Measurements from ENCODE around the gene PIK3R1. TPM values are rescaled to one million over a fixed set of nuclear protein-coding genes. Genes with fewer than 3 reads are reported as not detected.

PIK3R1 gene
- total and polyA plus RNA-seq, 10 of the 15 experiments (the other 5 are each of a cell fraction or from before 2014, with no cell fraction given) = 7.8 to 38.4 (median 15.7) TPM

DNA sequence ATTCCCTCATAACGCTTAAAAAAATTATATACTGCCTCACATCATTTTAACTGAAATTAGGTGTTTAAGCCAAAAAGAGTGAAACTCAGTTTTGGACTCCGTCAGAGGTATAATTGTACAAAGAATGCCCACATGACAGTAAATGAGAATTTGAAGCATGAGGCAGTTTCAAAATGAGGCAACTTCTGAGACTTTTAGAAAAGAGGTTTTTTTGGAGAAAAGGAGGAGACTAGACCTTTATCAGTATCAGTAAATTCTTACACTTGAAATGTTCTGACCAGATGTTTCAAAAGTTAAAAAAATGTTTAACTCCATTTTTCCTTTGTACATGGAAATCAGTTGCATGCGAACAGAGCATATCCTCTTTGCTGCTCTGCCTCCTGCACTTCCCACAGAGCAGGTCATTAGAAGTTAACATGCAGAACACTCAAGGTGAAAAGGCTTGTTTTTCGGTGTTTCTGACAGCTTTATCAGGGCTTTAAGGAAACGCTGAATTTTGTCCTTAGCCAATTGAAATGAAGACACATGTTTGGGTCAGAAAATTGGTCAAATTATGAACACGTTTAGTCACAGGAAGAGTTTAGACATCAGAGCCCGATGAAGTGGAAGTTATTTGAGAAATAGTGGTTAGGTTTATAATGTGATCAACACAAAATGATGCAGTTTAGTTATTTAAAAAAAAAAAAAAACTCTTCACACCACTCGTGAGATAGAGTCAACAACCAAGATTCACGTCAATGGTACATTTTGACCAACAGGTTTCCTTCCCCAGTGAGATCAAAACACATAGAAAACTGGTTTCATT is 59.5 kb downstream of the PIK3R1 start (continued):
- TF ChIP-seq, protein P1, sequence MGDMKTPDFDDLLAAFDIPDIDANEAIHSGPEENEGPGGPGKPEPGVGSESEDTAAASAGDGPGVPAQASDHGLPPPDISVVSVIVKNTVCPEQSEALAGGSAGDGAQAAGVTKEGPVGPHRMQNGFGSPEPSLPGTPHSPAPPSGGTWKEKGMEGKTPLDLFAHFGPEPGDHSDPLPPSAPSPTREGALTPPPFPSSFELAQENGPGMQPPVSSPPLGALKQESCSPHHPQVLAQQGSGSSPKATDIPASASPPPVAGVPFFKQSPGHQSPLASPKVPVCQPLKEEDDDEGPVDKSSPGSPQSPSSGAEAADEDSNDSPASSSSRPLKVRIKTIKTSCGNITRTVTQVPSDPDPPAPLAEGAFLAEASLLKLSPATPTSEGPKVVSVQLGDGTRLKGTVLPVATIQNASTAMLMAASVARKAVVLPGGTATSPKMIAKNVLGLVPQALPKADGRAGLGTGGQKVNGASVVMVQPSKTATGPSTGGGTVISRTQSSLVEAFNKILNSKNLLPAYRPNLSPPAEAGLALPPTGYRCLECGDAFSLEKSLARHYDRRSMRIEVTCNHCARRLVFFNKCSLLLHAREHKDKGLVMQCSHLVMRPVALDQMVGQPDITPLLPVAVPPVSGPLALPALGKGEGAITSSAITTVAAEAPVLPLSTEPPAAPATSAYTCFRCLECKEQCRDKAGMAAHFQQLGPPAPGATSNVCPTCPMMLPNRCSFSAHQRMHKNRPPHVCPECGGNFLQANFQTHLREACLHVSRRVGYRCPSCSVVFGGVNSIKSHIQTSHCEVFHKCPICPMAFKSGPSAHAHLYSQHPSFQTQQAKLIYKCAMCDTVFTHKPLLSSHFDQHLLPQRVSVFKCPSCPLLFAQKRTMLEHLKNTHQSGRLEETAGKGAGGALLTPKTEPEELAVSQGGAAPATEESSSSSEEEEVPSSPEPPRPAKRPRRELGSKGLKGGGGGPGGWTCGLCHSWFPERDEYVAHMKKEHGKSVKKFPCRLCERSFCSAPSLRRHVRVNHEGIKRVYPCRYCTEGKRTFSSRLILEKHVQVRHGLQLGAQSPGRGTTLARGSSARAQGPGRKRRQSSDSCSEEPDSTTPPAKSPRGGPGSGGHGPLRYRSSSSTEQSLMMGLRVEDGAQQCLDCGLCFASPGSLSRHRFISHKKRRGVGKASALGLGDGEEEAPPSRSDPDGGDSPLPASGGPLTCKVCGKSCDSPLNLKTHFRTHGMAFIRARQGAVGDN (IDR thresholded peaks at IDR 0.05) = peak; percentile 19; the same call in 1 of the 2 replicates
- no peak for TF ChIP-seq PAX8 (IDR thresholded peaks at IDR 0.05)
- no peak for TF ChIP-seq TBL1XR1 (IDR thresholded peaks at IDR 0.05; ENCODE audit: low read depth, low read length)
- TF ChIP-seq HDAC2 (IDR thresholded peaks at IDR 0.05) = no peak
- no peak for TF ChIP-seq IRF5 (IDR thresholded peaks at IDR 0.05; ENCODE audit: borderline replicate concordance)
- TF ChIP-seq RAD21 (IDR thresholded peaks at IDR 0.05; ENCODE audit: insufficient read depth, low read depth, low read length) = no peak
- TF ChIP-seq CEBPB (IDR thresholded peaks at IDR 0.05; ENCODE audit: borderline replicate concordance in 1 of 2, low read depth in 2 of 2, low read length in 2 of 2) = 0 out of 4 replicates have a peak, but pooled peaks of 1 of the 2 experiments have one; percentile 48
- TF ChIP-seq PBX3 (IDR thresholded peaks at IDR 0.05; ENCODE audit: insufficient replicate concordance, low read depth, low read length) = no peak
- no peak for TF ChIP-seq EZH2 (IDR thresholded peaks at IDR 0.05; ENCODE audit: borderline replicate concordance, control insufficient read depth, low read depth, low read length)
- TF ChIP-seq, protein P2, sequence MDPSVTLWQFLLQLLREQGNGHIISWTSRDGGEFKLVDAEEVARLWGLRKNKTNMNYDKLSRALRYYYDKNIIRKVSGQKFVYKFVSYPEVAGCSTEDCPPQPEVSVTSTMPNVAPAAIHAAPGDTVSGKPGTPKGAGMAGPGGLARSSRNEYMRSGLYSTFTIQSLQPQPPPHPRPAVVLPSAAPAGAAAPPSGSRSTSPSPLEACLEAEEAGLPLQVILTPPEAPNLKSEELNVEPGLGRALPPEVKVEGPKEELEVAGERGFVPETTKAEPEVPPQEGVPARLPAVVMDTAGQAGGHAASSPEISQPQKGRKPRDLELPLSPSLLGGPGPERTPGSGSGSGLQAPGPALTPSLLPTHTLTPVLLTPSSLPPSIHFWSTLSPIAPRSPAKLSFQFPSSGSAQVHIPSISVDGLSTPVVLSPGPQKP (IDR thresholded peaks at IDR 0.05; ENCODE audit: low read depth, low read length) = no peak
- TF ChIP-seq FOXK2 (IDR thresholded peaks at IDR 0.05) = no peak
- 0 out of 2 replicates have a peak, but pooled peaks have one; percentile 12 for TF ChIP-seq TCF7 (IDR thresholded peaks at IDR 0.05; ENCODE audit: borderline replicate concordance)
- TF ChIP-seq FOS (IDR thresholded peaks at IDR 0.05; ENCODE audit: borderline replicate concordance, extremely low read depth, insufficient read length) = no peak
- no peak for TF ChIP-seq CHD1 (IDR thresholded peaks at IDR 0.05; ENCODE audit: low read depth, low read length)
- no peak for TF ChIP-seq PKNOX1 (IDR thresholded peaks at IDR 0.05)
- no peak for TF ChIP-seq MYC (IDR thresholded peaks at IDR 0.05; ENCODE audit: insufficient read depth, insufficient read length, insufficient replicate concordance, low read length, severe bottlenecking)
- peak; percentile 56; the same call in 1 of the 2 replicates for TF ChIP-seq PML (IDR thresholded peaks at IDR 0.05; ENCODE audit: low read length)
- TF ChIP-seq HDGF (IDR thresholded peaks at IDR 0.05) = no peak
- no peak for TF ChIP-seq POLR2AphosphoS5 (IDR thresholded peaks at IDR 0.05; ENCODE audit: low read length)
- no peak for TF ChIP-seq KLF5 (IDR thresholded peaks at IDR 0.05; ENCODE audit: partially characterized antibody)

All from GM12878 (cell line).